Fibroblast of peridontal ligament (primary cell): Measurements from ENCODE around the gene PALM.
A peak's percentile ranks its signal among the peaks of the same experiment; 100 is the strongest.
"Not testable (repeated sequence)": the region's sequence is repeated elsewhere in the genome, so short reads cannot be mapped to it uniquely, and the experiment has no call there.

ENCODE experiments used
- DNase-seq: peaks from one replicate; pipeline ENCODE4 v3.0.0-alpha.2; 2010; ENCODE audit errors: extremely low read depth

The PALM gene

DNA sequence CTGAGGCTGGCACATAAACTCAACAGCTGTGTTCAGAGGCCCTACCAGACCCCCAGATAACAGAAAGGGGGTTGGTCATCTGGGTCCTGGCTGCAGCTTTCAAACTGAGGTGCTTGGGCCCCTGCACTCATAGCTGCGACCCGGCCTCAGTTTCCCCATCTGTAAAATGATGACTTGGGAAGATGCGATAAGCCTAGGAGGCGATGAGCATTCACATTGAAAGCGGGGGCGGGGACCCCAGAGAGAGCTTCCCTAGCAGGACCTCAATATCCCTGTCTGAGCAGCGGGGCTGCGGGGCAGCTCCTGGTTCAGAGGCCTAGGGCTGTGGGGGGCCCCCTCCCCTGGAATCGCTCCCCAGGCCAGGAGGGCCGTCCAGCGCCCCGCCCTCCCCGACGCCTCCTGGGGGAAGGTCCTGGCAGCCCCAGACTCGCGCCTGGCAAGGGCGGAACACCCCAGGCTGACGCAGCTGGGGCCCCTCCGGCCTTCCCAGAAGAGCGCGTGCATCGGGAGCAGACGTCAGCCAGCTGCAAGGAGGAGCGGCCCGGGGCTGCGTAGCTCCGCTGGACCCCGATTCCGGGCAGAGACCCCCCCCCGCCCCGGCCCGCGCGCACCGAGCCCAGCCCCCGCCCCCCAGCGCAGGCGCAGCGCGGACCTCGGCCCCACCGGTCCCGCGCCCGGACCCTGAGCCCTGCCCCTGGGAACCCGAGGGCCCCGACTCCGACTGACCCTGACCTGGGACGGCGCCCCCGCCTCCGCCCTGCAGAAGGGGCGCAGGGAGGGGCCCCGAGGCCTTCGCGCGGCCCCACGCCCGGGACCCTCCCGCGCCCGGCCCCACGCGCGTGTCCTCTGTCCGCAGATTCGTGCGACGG lies 29.1 kb upstream of the PALM start:
- peak; percentile 83 for DNase-seq

DNA sequence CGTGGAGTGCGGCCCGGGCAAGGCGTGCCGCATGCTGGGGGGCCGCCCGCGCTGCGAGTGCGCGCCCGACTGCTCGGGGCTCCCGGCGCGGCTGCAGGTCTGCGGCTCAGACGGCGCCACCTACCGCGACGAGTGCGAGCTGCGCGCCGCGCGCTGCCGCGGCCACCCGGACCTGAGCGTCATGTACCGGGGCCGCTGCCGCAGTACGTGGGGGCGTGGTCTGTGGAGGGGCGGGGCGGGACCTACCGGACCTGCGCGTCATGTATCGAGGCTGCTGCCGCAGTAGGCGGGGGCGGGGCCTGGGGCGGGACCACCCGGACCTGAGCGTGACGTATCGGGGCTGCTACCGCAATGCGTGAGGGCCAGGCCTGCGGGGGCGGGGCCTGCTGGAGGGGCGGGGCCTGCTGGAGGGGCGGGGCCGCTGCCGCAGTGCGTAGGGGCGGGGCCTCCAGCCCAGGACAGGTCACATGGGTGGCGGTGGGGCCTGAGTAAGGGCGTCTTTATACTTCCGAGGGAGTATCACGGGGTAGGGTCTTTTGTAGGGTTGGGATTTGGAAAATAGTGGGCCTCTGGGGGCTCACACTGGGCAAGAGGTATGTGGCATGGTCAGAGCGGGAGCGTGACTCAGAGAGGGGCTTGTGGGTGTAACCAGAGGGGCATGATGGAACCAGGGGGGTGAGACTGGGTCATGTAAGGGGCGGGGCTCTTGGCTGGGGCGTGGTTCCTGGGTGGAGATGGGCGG lies 28.3 kb upstream of the PALM start:
- peak; percentile 96 for DNase-seq

DNA sequence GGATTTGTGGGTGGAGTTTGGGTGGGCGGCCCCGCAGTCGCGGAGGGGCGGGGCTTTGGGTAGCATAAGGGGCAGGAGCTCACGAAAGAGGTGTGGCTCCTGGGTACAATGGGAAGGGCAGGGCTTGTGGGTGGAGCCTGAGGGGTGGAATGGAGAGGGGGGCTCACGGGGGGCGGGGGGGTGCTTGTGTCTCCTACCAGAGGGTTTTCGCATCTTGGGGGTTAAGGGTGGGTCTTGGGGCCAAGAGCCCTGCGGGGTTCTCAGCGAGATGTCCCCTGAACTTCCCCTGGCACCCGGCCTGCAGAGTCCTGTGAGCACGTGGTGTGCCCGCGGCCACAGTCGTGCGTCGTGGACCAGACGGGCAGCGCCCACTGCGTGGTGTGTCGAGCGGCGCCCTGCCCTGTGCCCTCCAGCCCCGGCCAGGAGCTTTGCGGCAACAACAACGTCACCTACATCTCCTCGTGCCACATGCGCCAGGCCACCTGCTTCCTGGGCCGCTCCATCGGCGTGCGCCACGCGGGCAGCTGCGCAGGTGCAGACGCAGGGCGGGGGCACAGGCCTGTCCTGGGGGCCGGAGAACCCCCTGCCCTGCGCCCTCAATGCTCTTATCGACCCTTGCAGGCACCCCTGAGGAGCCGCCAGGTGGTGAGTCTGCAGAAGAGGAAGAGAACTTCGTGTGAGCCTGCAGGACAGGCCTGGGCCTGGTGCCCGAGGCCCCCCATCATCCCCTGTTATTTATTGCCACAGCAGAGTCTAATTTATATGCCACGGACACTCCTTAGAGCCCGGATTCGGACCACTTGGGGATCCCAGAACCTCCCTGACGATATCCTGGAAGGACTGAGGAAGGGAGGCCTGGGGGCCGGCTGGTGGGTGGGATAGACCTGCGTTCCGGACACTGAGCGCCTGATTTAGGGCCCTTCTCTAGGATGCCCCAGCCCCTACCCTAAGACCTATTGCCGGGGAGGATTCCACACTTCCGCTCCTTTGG lies 27.4 kb upstream of the PALM start:
- no peak for DNase-seq

DNA sequence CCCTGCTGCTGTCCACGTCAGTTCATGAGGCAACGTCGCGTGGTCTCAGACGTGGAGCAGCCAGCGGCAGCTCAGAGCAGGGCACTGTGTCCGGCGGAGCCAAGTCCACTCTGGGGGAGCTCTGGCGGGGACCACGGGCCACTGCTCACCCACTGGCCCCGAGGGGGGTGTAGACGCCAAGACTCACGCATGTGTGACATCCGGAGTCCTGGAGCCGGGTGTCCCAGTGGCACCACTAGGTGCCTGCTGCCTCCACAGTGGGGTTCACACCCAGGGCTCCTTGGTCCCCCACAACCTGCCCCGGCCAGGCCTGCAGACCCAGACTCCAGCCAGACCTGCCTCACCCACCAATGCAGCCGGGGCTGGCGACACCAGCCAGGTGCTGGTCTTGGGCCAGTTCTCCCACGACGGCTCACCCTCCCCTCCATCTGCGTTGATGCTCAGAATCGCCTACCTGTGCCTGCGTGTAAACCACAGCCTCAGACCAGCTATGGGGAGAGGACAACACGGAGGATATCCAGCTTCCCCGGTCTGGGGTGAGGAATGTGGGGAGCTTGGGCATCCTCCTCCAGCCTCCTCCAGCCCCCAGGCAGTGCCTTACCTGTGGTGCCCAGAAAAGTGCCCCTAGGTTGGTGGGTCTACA lies 25.9 kb upstream of the PALM start:
- no peak for DNase-seq

DNA sequence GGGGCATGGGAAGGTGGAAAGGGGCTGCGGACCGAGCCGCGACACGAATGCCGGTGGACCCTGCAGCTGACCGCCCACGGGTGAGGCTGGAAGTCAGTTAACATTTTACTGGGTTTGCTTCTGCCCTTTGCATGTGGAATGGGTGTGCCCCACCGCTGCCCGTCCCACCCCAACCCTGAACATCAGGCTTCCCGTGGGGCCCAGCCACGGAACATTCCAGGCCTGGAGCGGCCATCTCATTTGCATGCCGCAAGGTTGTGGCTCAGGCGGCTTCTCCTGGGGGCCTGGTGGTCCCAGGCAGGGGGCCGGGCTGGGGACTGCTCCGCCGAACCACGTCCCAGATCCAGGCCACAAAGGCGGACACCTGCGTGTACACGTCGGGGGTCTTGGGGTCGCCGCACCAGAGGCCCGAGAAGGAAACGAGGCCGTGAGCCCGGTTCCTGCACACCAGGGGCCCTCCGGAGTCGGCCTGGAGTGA lies 23.2 kb upstream of the PALM start:
- DNase-seq, result no peak

DNA sequence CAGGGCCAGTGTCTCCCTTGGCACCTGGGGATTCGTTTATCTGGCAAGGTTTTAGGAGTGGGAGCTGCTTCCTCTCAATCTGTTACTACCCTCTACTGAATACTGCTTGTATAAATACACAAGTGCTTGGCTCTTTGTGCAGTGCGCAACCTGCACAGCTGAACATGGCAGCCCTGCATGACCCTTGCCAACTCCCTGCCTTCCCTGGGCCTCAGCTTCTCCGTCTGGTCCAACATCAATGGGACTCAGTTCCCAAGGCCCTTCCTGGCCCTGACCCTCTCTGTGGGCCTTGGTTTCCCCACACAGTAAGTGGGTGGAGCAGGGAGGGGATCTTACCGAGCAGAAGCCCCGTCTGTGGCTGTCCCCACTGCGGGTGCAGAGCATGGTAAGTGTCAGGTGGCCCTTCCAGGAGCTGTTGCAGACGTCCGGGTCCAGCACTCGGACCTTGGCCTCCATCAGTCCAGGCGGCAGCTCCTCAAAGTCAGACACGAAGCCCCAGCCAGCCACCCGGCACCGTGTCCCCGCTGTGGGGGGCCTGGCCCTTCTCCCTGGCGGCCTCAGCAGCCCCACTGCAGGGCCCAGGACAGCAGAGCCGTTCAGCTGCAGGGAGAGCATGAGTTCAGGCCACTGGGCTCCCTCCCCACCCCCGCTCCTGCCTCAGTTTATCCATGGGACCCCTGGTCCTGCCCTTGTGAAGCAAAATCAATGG lies 22.0 kb upstream of the PALM start:
- DNase-seq, result no peak

DNA sequence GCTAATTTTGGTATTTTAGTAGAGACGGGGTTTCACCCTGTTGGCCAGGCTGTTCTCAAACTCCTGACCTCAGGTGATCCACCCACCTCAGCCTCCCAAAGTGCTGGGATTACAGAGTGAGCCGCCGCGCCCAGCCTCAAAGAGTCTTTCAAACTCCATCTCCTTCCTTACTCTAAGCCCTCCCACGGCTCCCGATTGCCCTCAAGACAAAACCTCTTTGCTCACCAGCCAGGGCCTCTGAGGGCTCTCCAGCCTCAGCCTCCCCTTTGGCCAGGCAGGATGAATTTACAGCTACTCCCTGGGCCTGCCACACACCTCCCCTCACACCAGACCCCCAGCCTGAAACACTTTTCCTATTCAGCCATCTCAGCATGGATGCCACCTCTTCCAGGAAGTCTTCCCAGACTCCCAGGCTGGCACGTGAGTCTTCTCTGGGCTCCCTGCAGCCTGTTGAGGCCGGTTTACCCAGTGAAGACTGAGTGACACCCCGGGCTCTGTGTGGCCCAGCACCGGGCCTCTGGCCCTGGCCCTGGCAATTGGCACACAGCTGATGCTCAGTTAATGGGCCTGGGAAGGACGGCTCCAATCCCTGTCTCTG lies 21.1 kb upstream of the PALM start:
- no peak for DNase-seq

DNA sequence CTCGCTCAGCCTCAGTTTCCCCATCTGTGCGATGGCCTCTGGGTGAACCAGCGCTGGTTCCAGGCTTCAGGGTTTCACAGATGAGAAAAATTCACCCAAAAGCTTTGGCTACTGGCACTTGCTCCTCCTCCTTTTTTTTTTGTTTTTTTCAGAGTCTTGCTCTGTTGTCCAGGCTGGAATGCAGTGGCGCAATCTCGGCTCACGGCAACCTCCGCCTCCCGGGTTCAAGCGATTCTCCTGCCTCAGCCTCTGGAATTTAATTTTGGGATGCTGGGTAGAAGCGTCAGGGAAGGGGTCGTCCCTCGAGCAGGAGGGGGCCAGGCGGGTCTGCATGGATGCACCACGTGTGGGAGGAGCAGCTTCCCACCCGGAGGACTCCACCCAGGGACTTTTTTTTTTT lies 20.5 kb upstream of the PALM start:
- DNase-seq, result peak; percentile 49

DNA sequence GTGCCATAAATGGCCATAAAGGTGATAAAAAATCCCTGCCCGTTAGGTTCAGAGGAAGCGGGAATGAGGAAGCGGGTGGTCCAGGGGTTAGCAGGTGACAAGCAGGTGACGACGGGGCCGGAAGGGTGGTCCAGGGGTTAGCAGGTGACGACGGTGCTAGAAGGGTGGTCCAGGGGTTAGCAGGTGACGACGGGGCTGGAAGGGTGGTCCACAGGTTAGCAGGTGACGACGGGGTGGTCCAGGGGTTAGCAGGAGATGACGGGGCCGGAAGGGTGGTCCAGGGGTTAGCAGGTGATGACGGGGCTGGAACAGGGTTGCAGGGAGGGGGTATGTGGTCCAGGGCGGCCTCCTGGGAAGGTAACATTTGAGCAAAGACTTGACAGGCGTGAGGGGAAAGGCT lies 19.7 kb upstream of the PALM start:
- no peak for DNase-seq

DNA sequence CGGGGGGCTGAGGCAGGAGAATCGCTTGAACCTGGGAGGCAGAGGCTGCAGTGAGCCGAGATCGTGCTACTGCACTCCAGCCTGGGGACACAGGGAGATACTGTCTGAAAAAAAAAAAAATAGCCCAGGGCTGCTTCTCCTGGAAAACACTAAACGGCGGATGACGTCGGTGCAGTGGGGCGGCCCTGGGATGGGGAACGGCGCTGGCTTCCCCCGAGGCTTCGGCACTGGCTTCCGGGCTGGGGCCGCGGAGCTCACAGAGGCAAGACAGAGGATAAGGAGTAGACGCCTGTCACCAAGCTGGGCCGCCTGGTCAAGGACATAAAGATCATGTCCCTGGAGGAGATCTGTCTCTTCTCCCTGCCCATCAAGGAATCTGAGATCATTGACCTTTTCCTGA lies 18.5 kb upstream of the PALM start:
- no peak for DNase-seq

DNA sequence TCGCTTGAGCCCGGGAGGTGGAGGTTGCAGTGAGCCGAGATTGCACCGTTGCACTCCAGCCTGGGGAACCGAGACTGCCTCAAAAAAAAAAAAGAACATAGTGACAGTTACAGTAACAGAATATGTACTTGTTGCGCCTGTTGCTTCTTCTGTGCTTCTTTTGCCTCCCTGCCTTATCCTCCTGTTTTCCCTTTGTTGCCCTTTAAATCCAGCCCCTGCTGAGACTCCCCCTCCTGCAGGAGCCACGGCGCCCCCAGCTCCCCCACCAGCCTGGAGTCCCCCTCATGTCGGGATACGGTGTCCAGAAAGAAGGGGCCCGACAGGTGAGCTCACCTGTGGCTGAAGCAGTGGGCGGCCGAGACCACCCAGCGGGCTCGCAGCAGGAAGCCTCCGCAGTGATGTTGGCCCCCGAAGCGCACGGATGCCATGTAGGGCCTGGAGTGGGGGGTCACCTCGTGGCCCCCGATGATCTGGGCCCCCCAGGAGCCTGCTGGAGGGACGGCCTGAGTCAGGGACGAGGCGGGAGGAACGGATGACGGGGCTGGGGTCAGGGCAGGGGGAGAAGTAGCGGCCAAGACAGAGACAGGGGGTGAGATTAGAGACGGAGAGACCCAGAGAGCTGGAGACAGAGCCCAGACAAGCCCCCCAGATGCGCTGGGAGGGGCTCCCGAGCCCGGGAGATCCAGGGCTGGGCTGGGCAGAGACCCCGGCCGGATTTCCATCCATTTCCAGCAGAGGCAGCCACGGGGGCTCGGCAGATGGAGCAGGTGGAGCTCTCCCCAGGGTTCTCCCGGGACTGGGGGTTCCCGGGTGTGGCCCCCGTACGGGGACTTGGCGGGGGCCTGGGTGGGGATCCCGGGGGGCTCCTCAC lies 14.0 kb upstream of the PALM start:
- DNase-seq, result no peak

DNA sequence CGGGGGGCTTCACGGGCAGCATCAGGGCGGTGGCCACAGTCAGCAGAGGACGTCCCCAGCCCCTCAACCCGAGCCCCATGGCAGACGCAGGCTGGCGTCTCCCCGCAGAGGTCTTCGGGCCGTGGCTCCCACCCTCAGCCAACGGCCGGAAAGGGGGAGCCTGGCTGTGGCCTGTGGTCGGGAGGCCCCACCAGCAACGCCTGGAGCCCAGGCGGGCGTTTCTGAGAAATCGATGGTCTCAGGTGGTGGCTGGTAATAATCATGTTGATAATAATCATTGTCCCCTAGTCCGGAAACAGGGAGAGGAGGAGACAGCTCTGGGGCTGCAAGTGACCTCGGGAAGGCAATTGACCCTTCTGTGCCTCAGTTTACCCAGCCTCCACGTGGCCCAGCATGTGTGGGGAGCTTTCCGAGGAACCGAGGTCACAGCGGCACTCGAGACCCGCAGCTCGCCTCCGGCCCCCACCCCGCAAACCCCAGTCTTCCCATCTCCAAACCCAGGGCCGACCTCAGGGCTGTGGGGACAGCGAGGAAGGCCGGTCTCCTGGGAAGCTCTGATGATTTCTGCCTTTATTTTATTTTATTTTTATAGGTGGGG lies 13.3 kb upstream of the PALM start, which contains the start of gene PRSS57:
PRSS57 (minus strand) TSS at position 101 of the 598 bp plus-strand sequence; CDS start at position 79, 22 bp downstream.
- no peak for DNase-seq

DNA sequence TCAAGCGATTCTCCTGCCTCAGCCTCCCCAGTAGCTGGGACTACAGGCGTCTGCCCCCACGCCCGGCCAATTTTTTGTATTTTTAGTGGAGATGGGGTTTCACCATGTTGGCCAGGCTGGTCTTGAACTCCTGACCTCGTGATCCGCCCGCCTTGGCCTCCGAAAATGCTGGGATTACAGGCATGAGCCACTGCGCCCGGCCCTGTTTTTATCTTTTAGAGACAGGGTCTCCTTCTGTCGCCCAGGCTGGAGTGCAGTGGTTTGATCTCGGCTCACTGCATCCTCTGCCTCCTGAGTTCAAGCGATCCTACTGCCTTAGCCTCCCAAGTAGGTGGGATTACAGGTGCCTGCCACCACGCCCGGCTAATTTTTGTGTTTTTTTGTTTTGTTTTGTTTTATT lies 10.2 kb upstream of the PALM start:
- DNase-seq, result not testable (repeated sequence)

DNA sequence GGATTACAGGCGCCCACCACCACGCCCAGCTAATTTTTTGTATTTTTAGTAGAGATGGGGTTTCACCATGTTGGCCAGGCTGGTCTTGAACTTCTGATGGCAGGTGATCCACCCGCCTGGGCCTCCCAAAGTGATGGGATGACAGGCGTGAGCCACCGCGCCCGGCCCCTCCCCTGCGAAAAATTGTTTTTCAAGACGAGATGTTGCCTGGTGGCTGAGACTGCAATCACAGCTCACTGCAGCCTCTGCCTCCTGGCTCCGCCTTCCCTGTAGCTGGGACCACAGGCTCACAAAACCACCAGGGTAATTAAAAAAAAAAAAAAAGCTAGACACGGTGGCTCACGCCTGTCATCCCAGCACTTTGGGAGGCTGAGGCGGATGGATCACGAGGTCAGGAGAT lies 8.8 kb upstream of the PALM start:
- DNase-seq, result not testable (repeated sequence)

DNA sequence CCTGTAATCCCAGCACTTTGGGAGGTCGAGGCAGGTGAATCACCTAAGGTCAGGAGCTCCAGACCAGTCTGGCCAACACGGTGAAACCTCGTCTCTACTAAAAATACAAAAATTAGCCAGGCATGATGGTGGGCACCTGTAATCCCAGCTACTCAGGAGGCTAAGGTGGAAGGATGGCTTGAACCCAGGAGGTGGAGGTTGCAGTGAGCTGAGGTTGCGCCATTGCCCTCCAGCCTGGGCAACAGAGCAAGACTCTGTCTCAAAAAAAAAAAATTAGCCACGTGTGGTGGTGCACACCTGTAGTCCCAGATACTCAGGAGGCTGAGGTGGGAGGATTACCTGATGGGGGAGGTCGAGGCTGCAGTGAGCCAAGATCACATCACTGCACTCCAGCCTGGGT lies 5.9 kb upstream of the PALM start:
- not testable (repeated sequence) for DNase-seq

DNA sequence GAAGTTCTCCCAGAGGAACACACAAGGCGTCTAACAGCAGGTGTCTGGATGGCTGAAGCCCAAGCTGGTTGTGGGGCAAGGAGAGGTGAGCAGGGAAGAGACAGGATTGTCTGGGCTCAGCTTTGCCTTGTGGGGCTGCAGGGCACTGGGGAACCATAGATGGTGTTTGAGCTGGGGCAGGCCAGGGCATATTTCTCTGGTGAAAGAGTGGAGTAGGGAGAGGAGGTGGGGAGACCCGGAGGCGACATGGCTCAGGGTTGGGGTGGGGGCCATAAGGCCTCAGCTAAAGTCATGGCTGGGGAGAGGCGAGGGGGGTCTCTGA lies 5.4 kb upstream of the PALM start:
- no peak for DNase-seq

DNA sequence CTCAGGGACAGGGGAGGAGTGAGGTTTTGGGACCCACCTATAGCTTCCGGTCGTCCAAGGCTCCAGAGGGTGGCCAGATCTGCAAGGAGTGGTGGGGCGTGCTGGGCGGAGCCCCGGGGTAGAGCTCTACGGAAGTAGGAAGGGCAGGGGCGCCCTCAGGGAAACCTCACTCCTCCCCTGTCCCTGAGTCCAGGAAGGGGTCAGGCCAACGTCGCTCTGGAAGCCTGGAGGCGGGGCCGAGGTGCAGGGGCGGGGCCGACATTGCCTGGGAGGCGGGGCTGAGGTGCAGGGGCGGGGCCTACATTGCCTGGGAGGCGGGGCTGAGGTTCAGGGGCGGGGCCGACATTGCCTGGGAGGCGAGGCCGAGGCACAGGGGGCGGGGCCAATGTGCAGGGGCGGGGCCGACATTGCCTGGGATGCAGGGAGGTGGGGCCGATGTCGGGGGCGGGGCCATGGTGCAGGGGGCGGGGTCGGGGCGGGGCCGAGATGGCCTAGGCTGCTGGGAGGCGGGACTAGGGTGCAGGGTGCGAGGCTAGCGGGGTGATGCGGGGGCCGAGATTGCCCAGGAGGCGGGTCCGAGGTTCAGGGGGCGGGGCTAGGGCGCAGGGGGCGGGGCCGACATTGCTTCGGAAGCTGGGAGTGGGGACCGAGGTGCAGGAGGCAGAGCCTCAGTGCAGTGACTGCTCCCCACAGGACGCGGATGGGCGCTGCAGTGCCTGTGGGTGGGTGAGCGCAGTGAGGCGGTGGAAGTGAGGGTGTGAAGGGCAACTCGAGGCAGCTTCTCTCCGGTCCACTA lies 4.9 kb upstream of the PALM start:
- DNase-seq, result no peak

DNA sequence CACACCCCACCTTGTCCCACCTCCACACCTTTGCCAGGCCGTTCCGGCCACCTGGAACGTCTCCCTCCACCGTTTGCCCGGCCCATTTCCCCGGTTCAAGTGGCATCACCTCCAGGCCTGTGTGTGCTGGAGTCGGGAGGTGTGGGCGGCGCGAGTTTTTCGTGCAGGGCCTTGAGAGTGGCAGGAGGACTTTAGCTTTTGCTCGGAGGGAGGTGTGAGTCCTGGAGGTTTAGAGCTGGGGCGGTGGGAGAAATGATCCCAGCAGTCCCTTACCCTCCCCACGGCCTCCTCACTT lies 4.3 kb upstream of the PALM start:
- no peak for DNase-seq
